ENCODE data around the gene CTIF.
A peak's percentile ranks its signal among the peaks of the same experiment; 100 is the strongest.

Gene CTIF

DNA sequence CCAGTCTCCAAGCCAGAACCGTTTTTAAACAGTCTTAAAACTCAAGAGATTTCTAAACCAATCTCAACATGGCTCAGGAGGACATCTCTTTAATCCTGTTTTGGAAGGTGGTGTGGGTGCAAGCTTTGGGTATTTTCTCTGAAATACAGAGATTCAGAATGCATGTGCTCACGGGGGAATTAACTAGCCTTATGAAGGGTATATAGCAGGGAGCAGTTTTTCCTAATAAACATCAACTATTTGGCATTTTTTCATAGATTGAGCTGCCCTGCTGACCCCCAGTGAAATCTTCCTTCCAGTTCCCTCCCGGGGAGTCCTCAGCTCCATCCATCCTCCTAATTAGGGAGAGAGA, 289.3 kb downstream of the CTIF start:
- no peak for DNase-seq

DNA sequence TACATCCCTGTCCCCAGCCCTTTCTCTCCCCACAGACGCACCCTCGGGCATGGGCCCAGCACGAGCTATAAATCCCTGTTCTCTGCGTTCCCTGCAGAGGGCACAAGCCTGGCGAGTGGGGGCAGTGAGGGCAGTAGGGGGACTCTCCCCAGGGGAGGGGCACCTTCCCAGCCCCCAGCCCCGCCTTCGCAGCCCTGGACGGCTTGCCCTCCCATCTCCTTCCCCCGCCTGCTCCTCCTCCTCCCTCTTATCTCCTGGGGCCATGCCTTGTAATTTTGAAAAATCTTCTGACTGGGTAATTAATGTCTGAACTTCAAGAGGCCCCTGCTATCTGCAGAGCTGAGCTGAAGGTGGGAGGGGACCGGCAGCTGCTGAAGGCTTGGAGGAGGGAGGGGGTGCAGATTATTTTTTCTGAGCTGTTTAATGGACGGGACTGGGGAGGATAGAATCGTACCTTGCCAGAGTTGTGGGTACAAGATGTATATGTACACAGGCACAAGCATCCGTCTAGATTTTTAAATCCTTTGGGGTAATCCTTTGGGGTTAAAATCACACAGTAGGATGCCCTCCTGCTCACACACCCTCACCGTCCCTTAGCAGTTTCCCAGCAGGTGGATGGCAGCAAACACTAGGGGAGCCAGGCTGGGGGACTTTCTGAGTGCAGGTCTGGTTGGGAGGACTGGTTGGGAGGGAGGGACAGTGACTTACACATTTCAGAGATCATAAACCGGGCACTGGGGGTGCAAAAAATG, 290.0 kb downstream of the CTIF start:
- DNase-seq = no peak

- DNase-seq = no peak
Observed at GRCh38 chr18:48829443-48830149, 290.8 kb downstream of the CTIF start.

DNA sequence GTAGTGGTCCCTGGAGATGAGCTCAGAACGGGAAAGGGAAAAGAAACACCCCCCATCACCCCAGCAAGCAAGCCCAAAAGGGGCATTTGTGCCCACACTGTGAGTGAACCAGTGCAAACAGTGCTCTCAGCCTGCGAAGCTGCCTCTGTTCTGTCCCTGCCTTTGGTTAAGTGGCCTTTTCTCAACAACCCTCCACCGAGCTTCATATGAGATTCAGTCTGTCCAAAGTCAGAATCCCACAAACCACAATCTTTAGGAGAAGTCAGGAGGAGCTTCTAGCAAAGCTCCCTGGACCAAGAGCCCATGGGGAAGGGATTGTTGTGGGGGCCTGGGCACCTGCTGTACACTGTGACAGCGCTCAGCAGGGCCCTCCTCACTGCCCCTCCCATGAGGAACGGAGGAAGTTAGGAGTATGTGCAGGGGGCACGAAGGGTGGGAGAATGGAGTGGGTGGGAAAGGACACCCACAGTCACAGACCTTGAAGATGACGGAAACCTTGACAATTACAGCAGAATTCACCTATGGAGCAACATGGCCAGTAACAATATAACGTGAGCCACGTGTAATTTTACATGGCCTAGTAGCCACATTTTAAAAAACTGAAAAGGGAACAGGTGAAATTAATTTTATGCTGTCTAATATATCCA, 292.4 kb downstream of the CTIF start:
- no peak for DNase-seq

DNA sequence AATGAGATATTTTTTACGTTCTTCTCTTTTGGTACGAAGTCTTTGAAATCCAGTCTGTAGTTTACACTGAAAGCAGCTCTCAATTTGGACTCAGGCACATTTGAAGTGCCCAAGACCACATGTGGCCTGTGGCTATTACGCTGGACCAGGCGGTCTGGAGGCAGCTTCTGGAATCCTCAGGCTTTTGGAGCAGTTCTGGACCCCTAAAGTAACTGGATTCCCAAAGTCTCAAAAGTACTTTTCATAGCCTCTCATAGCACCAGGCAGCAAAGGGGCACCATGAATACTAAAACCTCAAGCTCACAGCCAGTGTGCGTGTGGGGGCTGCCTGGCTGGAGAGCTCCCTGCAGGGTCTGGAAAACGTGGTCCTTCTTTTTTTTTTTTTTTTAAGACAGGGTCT, 293.0 kb downstream of the CTIF start:
- no peak for DNase-seq

DNA sequence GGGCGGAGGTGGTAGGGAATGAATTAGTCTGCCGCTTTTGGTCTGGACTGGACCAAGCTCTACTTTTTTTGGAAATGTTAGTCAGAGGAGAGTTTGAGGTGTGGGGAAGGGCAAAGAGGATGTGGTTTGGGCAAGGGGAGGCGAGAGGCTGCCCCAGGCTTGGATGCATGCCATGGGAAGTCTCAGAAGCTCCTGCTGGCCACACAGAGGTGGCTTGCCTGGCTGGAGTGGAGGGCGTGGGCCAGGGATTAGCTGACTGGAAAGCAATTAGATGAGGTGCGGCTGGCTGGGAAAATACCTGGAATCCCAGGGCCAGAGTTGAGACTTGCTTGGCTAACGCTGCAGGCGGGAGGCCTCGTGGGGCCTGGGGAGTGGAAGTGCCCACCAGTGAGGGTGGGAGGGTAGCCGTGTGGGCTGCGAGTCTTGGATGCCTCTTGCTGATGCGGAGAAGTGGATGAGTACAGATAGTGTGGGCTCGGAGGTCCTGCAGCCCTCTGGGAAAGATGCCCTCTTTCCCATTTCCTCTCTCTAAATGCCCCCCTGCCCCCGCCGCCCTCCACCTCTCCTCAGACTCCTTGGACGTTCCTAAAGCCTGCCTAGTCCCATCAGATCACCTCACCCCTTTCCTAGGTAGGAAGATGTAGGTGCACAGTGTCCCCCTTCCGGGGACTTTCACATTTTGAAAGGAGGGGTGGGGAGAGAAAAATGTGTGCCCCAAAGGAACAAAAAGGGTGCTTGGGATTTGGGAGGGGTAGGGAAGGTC, 294.3 kb downstream of the CTIF start:
- DNase-seq = peak; percentile 64

- DNase-seq = peak; percentile 84
Observed at GRCh38 chr18:48833701-48834412, 295.0 kb downstream of the CTIF start.

GRCh38 chr18:48834413-48835031, 295.7 kb downstream of the CTIF start:
- DNase-seq = peak; percentile 95

DNA sequence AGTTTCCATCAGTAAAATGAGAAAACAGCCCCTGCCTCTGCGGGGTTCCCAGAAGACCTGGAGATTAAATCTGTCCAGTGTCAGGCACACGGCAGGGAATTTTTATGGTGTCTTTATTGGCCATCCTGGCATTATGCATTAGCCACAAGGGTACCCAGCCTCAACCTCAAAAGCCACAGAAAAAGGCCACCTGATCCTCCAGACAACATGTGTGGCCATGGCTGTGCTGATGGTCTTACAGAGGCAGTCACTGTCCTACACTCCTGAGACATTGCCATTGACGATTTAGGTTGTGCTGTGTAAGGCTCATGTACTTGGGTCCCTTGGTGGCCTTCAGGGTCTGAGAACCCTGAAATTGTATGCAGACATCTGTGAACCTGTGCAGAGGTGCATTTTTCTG, 296.3 kb downstream of the CTIF start:
- DNase-seq = peak; percentile 17

DNA sequence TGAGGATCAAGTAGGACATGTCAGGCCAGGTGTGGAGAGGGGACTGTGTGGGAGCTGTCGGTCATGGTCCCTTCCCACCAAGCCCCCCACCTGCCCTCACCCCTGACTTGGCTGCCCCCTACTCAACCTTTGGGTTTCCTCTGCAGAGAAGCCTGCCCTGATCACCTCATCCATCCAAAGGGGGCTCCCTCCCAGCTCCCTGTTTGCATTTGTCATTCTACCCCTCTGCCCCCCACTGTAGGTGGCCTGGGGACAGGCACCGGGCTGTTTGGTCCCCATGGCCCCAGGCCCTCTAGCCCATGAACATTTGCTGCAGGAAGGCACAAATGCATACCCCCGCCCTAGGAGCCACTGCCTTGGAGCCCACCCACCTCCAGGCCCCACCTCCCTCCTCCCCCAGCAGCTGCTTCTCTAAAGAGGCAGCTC, 296.9 kb downstream of the CTIF start:
- DNase-seq = no peak

DNA sequence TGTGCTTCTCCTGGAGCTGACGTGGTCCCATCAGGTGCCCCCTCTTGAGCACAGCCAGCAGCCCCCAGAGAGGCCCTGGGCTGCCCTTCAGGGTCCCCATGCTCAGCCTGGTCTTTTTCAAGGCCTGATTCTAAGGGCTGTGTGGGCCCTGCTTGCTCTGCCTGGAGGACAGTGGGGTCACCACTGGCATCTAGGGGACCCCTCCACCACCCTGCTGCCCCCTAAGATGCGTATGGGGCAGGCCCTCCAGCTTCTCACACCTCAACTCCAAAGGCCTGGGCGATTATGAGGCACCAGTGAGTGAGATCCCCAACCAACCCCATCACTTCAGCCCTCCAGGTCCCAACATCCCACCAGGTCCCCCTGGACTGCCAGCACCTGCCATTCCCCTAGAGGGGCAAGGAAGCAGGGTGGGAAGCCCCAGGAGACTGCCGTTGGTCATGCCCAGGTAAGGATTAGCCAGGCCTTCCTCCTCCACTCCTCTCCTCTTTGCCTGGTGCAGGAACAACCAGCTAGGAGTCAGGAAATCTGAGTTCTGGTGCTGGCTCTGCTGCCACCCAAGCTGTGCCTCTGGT, 297.5 kb downstream of the CTIF start:
- no peak for DNase-seq

GRCh38 chr18:48836806-48837615, 298.2 kb downstream of the CTIF start:
- DNase-seq = no peak

DNA sequence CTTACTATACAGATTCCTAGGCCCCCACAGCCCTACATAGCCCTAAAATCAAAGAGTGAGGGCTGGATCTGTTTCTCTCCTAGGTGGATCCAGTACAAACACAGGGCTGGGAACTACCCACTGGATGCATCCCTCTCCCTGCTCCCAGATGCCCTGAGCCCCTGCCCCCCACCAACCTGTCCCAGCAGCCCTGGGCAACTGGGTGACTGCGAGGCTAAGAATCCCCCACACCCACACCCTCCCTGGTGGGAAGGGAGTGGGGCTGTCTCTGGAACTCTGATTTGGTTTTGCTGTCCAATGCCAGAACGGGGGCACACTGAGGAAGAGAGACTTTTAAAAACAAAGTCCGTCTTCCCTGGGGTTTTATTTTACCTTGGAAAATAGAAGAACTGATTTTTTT, 298.8 kb downstream of the CTIF start:
- DNase-seq = no peak

- DNase-seq = no peak
Observed at GRCh38 chr18:48838166-48838775, 299.4 kb downstream of the CTIF start.

- peak; percentile 26 for DNase-seq
Observed at GRCh38 chr18:48838921-48839818, 300.3 kb downstream of the CTIF start.

DNA sequence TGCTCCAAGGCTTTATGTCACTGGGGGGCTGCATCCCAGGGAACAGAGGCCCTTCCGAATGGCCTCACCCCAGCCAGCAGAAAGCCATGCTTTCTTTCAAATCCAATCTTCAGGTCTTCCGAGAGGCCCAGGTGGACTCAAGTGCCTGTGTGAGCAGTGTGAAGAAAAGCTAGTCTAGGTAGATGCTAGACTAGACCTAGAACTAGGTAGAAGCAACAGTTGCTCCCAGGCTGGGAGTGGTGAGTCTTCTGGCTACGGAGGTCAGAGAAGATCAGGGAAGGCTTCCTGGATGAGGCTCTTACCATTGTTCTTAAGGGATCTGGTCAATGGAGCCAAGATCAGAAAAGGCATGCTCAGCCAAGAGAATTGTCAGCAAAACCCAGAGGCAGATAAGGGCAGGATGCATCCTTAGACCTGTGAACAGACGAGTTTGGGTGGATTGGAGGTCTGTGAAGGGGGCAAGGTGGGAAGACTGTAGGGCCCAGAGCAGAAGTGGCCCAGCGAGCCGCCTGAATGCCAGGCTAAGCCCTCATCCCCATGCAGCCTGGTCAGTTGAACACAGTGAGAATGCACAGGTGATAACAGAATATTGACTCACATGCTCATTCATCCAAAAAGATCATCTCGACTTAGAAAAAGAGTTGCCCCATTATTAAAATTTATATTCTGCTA, 301.1 kb downstream of the CTIF start:
- no peak for DNase-seq

DNA sequence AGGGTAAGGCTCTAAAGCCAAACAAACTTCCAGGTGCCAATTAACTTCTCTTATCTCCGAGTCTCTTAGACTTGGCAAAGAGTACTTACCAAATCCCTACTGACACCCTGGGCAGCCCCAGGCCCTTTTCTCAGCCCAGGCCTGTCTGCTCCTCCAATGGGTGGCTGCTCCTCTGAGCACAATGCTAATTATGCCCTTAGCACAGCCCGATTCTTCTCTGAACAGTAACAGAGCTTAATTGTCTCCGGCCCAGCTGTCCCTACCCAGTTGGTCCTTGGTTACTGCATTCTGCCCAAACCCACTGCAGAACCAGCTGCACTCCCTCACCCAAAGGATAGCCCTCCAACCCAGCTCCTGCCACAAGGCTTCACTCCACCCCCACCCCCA, 301.7 kb downstream of the CTIF start:
- no peak for DNase-seq

DNA sequence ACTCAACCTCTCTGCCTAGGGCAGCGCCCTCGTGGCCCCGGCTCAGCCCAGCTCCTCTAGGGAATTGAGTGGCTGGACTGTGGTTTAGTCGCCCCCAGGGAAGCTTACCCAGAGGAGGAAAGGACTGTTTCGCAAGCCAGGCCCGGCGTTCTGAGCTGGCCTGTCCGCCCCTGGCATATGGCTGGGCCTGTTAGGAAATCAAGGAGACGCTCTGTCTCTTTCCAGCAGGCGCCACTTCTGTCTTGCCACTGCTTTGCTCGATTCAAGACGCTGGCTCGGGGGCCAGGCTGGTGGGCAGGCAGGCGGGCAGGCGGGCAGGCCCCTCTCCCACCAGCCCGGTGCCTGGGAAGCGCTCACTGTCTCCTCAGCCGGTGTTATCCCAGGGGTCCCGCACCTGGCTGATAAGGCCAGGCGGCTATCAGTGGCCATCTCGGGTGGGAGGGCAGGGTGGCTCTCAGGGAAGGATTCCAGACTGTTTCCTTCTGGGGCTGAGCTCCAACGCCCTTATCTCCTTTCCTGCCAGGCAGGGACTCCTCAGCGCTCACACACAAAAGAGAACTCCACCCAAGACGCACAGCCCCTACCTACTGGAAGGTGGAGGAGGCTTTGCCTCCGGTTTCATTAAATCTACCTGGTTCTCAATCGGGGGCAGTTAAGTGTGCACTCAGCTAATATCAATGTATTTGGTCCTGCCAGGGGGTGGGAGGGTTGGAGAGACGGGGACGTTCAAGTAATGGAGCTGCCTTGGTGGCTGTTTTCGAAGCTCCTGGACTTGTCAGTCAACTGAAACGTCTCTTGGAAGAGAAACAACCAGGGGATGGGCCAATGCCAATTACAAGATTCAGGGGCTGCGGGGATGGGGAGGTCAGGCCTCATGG, 302.8 kb downstream of the CTIF start:
- no peak for DNase-seq
